Suppressor macrophage treated with lipopolysaccharide for 1 hour (primary cell): ENCODE data around the gene ERI3.

Source experiments
- DNase-seq, 3 donors: peaks; one replicate each; pipeline ENCODE4 v3.0.0-alpha.2; 2020 to 2022

ERI3 gene, protein sequence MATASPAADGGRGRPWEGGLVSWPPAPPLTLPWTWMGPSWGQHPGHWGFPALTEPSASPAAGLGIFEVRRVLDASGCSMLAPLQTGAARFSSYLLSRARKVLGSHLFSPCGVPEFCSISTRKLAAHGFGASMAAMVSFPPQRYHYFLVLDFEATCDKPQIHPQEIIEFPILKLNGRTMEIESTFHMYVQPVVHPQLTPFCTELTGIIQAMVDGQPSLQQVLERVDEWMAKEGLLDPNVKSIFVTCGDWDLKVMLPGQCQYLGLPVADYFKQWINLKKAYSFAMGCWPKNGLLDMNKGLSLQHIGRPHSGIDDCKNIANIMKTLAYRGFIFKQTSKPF

DNA sequence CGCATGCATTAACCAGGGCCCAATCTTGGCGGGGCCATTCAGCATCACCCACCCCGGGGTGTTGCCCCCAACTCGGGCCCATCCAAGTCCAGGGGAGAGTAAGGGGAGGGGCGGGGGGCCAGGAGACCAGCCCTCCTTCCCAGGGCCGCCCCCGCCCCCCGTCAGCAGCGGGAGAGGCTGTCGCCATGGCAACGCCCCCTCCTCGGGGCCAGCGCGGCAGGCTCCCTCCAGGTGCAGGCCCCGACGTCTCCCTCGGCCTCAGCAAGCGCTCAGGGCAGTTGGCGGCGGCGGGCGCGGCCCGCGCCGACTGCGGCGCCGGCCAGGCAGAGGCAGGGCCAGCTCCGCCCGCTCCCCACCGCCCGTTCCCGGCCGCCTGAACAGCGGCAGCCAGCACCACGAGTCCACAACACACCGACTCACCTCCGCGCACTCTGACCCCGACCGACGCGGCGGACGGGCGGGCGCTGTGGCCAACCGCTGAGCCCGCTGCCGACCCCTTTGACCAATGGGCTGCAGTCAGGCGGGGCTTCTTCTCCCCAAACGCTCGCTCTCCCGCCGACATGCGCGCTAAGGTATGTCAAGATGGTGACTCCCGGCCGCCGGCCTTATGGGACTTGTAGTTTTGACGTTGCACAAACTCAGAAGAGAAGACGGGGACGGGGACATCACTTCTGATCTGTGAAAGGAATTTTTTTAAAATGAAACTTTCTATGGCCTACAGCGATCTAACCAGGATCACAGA lies at the start of gene ERI3:
Gene ERI3 (minus strand): TSS at position 418 of the 742 bp plus-strand sequence. CDS start 231 bp downstream, at position 187.
- DNase-seq = peak; percentile 98 to 99 (median 98)

DNA sequence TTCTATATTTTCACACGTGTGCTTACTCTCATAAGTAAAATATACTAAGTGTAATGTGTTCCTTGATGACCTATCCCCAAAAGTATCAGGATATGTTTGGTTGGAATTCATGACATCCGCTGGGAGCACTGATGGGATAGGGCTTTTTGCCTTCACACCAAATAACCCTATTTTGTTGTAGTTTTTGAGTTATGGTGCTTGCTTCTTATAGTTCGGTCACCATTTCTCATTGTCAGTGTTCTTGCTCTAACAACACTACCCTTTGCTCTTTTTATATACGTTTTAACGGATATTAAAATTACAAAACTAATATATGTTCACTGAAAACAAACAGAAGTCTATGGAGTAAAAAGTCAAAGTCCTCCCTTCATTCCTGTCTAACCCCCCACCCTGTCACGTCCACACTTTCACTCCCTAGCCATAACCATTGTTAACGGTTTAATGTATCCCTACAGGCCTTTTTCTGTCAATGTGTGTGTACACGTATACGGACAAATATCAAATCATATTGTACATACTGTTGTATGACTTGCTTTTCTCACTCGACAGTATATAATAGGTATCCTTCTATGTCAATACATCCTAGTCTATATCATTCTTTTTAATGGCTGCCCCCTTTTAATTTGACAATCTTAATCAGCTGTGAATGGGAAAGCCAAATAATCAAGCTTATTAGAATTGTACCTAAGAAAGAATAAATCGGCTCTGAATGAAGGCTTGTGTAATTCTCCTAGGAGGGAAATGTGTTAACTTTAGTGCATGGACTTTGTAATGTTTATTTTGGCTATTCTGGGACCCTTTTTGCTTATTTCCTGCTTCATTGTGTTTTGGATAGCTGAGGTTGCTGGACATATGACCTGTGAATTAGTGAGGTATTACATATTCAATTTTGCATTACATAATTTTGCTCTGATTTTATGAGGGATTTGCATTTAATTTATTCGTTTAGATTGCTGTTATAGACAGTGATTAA lies 46.5 kb upstream of the ERI3 start:
- DNase-seq = no peak

DNA sequence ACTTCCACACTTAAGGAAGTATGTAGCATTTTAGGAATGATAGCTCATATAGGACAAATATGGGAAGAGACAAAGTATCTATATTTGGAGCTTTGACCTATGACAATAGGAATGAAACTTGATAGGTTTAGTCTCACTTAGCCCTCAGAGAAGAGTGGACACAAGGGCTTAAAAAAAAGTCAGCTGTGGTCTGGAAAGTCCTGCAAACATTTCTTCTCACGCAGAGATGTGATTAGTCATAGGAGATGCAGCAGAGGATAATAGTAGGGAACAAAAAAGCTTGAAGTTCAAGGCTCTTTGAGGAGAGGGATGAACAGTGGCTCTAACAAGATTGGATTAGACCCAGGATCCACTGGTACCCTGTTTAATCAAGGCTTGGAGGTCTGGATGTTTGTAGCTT lies 35.2 kb upstream of the ERI3 start:
- peak; percentile 28 to 71 (median 63) for DNase-seq

DNA sequence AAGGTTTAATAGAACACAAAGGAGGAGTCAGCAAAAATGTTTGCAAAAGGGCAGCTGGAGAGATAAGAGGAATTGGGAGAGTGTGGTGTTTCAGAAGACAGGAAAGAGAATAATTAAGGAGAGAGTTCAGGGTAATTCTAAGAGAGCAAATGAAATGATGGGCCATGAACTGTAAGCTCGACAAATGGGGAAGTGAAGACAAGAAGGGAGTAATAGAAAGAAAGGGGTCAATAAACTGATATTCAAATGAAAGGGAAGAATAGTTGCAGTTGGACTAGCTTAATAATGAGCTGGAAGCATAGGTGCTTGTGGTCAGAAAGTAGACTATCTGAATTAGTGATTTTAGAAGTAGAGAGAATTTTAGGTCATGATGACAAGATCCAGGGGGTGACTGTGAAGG lies 34.4 kb upstream of the ERI3 start:
- DNase-seq = no peak

DNA sequence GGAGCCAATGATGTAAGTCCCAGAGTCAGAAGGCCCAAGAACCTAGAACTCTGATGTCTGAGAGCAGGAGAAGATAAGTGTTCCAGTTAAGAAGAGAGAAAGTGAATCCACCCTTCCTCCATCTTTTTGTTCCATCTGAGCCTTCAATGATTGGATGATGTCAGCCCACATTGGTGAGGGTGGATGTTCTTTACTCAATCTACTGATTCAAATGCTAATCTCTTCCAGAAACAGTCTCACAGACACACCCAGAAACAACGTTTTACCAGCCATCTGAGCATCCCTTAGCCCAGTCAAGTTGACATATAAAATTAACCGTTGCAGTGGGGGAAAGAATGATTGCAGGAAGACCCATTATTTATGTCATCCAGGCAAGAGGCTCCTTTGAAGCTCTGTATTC lies 33.5 kb upstream of the ERI3 start:
- no peak for DNase-seq

DNA sequence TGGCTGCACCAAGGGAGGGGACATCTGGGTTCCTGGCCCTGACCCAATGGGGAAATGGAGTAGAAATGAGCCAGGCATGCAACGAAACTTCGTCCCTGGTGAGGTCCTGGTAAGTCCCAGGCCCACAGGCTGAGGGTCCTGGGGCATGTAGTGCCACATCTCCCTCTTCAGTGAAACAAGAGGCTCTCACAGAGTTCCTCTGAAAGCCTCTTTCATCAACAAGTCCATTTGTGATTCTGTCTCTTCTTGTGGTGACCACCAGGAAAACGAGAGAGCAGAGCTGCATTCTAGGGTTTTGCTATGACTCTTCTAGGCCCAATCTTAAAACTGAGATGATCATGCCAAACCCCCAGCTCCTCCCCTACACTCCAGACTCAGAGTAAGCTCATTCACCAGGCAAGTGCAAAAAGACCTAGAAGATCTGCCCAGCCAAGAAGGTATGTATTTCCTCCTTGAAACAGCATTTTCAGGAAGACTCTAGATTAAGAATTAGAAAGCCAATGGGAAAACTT lies 25.7 kb upstream of the ERI3 start:
- DNase-seq = no peak

DNA sequence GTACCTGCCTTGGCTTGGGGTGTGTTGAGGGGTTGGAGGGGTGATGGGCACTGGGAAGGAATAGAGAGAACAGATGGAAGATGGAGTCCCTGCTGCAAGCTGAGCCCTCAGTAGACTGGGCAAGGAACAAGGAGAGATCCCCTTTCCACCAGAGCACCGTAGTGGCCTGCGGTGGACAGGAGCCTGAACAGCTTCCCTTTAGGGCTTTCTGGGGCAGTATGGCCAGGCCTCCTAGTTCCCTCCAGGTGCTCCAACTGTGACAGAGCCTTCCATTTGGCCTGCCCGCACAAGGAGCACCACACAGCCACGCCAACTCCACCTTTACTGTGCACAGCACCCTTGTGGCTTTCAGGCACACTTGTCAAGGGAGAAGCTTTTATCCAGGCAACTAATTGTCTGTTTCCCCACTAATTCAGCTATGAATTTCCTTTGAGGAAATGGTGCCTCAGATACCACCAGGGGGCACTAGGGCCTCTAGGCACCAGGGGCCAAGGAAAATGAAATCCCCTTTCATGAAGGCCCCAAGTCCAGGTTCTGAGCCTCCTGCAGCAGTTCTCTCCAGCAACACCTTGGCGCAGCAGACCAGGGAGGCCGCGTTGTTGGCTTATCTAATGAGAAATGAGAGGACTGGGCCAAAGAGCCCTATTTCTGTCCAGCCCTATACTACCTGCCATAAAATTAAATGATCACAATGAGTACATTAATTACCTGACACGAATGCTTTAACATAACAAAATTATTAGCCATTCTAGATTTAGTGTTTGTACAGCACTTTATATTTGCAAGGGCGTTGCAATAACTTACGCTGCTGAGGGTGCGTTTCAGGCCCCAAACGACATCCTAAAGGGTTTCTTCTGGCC lies 23.1 kb upstream of the ERI3 start:
- DNase-seq = peak; percentile 82 to 89 (median 88)

DNA sequence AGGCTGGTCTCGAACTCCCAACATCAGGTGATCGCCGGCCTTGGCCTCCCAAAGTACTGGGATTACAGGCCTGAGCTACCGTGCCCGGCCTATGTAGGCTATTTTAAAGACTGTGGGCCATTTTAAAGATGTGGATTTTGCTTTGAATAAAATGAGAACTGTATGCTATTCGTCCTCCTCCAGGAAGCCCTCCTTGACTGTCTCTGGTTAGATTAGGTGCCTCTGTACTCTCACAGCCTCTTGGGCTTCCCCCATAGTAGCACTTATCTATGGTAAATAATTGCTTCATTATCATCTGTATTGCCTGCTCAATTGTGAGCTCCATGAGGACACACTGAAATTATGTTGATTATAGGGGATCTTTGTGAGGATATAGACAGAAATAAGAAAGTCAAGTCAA lies 20.5 kb upstream of the ERI3 start:
- no peak for DNase-seq

DNA sequence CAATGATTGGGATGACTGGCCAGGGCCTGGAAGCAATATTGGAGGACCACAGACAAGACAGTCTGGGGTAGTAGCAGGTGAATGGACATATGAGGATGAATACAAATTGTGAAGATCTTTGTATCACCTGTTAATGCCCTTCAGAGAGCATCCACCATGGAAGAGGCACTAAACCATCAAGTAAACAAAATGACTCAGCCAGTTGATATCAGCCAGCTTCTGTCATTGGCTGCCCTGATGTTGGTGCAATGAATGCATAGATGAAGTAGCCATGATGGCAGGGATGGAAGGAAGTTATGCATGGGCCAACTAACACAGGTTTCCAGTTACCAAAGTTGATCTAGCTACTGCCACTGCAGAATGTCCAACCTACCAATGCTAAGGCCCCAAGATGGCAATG lies 16.1 kb upstream of the ERI3 start:
- DNase-seq = no peak

DNA sequence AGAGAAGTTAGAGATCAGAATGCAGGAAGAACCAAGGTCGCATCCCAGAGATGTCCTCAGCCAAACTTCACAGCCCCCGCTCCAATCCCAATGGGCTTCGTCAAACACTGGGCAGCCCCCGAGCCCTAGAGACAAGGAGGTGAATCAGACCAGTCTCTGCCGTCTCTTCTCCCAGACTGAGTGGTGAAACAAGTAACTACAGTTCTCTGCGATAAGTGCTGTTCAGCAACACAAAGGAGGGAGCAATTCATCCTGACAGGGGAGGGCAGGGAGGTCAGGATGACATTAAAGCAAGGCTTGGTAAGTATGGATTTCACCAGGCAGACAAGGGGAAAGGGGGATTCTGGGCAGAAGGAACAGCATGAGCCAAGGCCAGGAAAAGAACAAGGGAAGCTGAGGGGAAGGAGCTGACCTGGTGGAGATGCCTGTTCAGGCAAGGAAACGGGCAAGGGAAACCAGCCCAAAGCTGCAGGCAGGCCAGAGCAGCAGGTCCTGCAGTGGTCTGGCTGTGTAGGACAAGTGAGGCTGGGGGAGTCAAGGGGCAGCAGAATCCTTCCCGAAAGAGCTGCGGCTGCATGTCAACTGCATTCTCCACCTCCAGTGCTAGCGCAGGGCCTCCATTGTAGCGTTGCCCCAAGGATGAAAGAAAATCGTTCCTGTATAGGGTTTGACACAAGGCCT lies 13.6 kb upstream of the ERI3 start:
- DNase-seq = no peak

DNA sequence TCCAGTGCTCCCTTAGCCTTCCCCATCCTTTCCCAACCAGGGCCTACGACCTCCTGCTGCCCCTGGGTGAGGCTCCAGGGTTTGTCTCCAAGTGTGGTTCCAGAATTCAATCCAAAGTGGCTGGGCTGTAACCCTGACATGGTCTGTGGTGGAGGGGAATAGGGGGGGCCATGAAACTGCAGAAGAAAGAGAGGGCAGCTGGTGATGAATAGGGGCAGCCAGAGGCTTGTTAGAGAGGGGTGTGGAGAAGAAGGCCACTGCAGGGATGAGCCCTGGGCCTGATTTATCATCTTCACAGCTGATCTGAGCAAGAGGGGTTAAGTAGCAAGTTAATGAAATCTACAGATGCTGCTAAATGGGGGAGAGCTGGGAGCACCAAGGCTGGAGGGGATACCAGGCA lies 12.9 kb upstream of the ERI3 start:
- DNase-seq = no peak

DNA sequence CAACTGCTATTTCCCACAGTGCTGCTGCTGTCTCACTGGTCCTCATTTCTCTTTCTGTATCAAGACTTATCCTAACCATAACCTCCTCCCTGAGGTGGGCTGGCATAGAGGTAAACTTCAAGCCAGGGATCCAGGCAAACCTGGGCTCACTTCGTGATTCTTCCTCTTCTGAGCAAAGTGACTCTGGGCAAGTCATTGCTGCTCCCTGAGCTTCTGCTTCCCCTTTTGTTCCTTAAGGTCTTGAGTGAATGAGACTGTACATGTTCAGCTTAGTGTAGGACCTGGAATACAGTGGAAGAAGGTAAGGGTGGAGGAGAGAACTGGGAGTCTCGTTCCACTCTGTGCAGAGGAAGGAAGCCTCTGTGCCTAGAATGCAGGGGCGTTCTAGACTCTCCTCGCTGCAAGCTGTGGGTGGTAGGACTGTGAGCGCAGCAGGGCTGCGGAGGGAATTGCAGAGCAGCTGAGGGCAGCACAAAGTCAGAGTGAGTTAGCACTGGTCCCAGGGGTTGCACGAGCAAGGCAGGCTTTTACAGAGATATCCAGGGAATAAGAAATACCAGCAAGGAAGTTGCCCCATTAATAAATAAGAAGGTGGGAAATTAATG lies 11.4 kb upstream of the ERI3 start:
- peak; percentile 22 to 28 (median 24) for DNase-seq

DNA sequence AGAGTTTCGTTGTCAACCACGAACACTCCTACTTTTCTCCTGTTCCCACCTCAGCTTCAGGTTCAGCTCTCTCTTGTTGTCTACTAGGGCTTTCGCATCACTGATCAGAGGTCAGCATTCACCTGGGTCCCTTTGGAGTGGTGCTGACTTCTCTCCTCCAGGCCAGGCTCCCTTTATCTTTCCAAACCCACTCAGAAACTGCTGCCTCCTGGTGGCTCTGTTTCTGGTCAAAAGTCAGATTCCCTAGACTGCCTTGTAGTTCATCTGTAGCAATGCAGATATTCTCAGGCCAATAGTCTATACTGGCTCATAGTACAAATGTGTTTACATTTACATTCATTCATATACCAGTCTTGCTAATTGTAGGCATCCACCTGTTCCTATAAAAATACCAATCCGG lies 6.4 kb upstream of the ERI3 start:
- DNase-seq = no peak

DNA sequence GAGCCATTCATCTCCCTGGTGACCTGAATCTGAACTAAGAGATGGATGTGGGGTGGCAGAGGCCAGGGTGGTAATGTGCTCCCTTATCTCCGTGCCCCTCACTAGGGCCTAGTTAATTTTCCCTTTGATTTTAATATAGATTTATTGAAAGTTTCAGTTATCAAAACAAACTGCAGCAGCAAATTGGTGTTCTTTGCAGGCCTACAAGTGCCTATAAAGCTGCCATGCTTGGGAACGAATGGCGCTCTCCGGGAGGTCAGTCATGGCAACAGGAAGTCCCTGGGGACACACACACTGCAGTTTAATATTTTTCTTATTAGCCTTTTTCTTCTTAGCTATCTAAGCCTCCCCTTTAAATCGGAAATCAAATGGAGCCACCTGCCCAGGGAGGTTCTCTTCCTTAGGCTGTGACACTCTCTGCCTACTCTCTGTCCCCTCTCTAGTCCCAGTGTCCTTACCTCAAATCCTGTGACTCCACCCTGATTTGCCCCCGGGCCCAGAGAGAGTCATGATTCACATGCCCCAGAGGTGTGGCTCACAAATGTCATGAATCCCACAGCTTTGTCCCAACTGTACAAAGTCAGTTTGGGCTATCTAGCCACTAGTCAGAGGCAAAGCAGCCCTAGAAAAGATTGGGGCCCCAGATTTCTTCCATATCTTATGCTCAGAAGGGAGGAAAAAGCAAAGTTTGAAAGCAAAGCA lies 4.3 kb upstream of the ERI3 start:
- DNase-seq = no peak

DNA sequence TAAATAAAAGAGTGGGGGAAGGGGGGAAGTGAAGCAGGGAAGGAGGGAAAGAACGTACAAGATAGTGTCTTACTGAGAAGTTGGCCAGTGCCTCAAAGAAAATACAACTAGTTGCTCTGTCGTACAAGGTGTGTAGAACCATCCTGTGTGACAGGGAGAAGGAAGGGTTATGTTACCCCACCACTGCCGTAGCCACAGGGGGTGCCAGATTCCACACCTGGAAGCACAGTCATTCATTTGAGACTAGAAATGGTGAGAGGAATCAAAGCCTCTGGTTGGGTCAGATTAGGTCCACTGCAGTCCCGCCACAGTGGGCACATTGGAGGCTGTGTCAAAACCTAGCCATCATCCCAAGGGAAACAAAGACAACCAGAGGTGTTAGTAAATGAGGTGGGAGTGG lies 2.7 kb upstream of the ERI3 start:
- no peak for DNase-seq

DNA sequence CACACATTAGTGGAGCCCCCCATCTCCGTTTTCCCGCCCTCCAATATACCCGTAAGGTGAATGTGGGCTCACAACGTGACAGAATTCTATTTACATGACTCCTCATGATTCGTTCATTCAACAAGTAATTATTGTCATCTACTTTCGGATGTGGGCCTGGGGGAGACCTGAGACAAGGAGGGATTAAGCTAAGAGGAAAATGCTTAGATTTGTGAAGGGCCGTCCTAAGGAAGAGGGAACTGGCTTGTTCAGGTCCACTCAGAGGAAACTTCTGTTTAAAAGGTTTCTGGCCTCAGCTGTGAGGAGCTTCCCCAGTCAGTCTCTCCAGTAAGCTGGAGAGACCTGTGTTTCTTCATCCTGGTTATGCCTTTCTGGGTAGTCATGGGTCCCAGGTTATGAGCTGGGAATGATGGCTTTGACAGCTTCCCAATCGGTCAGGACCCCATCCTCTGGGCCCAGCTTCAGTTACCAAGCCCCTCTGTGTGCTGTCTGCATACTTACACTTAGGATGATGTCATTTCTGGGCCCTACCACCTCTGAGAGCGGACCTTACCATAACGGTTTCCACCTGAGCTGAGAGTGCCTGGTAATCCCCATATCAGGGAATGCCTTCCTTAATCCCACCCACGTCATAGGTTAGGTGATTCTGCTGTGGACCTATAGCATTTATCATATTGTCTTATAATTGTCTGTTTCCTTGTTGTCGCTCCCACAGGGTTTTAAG lies 687 bp upstream of the ERI3 start:
- no peak for DNase-seq

DNA sequence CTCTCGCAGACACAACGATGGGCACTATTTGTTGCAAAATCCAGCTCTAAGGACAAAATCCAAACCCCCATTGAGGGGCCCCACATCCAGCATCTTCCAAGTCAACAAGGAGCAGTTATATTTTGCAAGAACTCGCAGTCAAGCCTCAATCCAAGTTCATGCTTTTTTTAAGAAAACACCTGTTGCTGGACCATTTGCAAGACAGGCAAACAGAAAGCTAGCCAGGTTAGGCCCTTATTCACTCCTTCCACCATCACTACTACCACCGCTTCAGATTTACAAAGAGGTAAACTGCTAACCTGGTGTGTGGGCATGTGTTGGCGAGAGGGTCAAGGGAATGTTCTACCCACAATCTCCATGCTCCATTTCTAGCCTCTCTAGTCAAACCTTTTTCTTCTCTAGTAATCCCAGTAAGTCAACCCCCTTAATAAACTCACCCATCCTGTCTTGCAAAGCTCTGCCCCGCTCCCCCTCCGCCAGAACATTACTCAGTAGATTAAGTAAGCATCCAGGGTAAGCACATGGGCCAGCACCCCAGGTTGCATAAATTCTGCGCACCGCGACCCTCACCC lies 703 bp downstream of the ERI3 start:
- DNase-seq = peak in 2 of 3 donors; percentile 2 to 18

DNA sequence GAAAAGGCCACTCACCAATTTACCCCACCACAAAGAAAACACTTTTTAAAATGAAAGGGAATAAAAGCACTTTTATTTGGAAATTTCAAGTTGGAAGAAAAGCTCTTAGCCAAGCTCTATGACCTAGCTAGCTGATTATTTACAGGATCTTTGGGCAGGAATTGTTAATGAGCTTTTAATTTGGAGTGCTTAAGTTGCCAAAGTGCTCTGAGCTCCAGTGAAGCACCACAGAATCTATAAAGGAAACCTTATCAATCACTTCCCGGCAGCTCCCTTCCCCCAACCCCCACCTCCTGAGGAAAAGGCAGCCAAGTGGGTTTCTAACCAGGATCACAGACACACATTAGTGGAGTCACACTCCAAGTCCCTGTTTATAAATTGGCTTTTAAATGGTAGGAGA lies 1.5 kb downstream of the ERI3 start:
- no peak for DNase-seq

DNA sequence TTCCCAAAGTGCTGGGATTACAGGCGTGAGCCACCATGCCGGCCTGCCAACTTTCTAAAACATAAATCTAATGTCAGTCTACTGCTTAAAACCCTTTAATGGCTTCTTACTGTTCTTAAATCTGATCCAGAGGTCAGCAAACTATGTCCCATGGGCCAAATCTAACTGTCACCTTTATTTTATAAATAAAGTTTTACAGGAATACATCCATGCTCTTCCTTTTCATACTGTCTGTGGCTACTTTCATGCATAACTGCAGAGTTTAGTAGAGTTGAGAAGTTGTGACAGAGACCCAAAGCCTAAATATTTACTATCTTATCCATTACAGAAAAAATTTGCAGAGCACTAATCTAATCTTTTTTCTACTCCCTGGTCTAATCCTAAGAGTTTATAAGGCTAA lies 3.8 kb downstream of the ERI3 start:
- DNase-seq = no peak
